ENCODE measurements around the gene TSR3. TPM values are rescaled to one million over a fixed set of nuclear protein-coding genes. Genes with fewer than 3 reads are reported as not detected.

The TSR3 gene
- polyA plus RNA-seq, 3 donors = 23.2 to 73.1 (median 48.2) TPM

GRCh38 chr16:1381612-1382406, 30.1 kb upstream of the TSR3 start:
- Mint-ChIP-seq H3K9me3 (no peaks in the 10 kb centered on the region), H3K27ac (no peak overlapping the region), H3K4me1 (peaks cover 17% of the 10 kb centered on the region), H3K4me3 (no peak overlapping the region), H3K27me3 (ENCODE audit: low read depth in 3 of 3) (peaks cover 1 to 3% (median 2%) of the 10 kb centered on the region in 3 donors), H3K36me3 (peaks cover 40 to 77% of the 10 kb centered on the region in 2 donors)
- H2AFZ ChIP-seq (ENCODE audit: insufficient read depth, low read depth, low read length, poor library complexity, severe bottlenecking) = no peak overlapping the region
- no peak overlapping the region for H3K9ac ChIP-seq (ENCODE audit: insufficient read depth, low read length, poor library complexity, severe bottlenecking)
- no peak overlapping the region for H3K4me2 ChIP-seq (replicated peaks; ENCODE audit: extremely low read depth, low read length, poor library complexity, severe bottlenecking)
- 83% methylated on average over 7 of the region's 9 CpGs for WGBS (ENCODE audit: insufficient coverage)
- DNase-seq = no peak
- H3K4me1 ChIP-seq (ENCODE audit: control insufficient read depth in 1 of 2, insufficient read depth in 2 of 2, low read length in 2 of 2) = peaks cover 12 to 22% of the 10 kb centered on the region in 2 donors
- peaks cover 12% of the 10 kb centered on the region for H3K79me2 ChIP-seq (ENCODE audit: insufficient read depth, low read length)
- H3K27me3 ChIP-seq (ENCODE audit: control insufficient read depth in 2 of 2, insufficient read depth in 2 of 2, low read length in 2 of 2) = no peaks in the 10 kb centered on the region
- no peak overlapping the region for H3K4me3 ChIP-seq (replicated peaks in 1 of 3; ENCODE audit: low read depth in 2 of 3, low read length in 3 of 3)
- no peak overlapping the region for H3K27ac ChIP-seq (ENCODE audit: low read depth in 1 of 2, low read length in 2 of 2)
- TF ChIP-seq CTCF (IDR thresholded peaks at IDR 0.05) = no peak
- intact Hi-C loops (cut with micrococcal nuclease) = no loop called here
- H4K20me1 ChIP-seq (ENCODE audit: insufficient read depth, low read length) = peaks cover 88% of the 10 kb centered on the region
- peaks cover 40 to 53% of the 10 kb centered on the region in 2 donors for H3K36me3 ChIP-seq (replicated peaks in 1 of 2; ENCODE audit: control insufficient read depth in 1 of 2, insufficient read depth in 2 of 2, low read length in 2 of 2)
- H3K9me3 ChIP-seq (replicated peaks in 1 of 2; ENCODE audit: control insufficient read depth in 1 of 2, insufficient read depth in 1 of 2, low read length in 2 of 2) = no peaks in the 10 kb centered on the region

- no peak overlapping the region for H2AFZ ChIP-seq (ENCODE audit: insufficient read depth, low read depth, low read length, poor library complexity, severe bottlenecking)
These were observed 28.5 kb upstream of the TSR3 start for GRCh38 chr16:1380195-1380594.

More at GRCh38 chr16:1380195-1380594, 28.5 kb upstream of the TSR3 start:
- Histone ChIP-seq H3K4me1 (ENCODE audit: control insufficient read depth in 1 of 2, insufficient read depth in 2 of 2, low read length in 2 of 2) (peaks cover 12 to 22% of the 10 kb centered on the region in 2 donors), H3K36me3 (replicated peaks in 1 of 2; ENCODE audit: control insufficient read depth in 1 of 2, insufficient read depth in 2 of 2, low read length in 2 of 2) (peaks cover 45 to 61% of the 10 kb centered on the region in 2 donors), H4K20me1 (ENCODE audit: insufficient read depth, low read length) (peaks cover 90% of the 10 kb centered on the region), H3K27ac (ENCODE audit: low read depth in 1 of 2, low read length in 2 of 2) (no peak overlapping the region), H3K4me3 (replicated peaks in 1 of 3; ENCODE audit: low read depth in 2 of 3, low read length in 3 of 3) (peak overlapping the region in 1 of 3 experiments; percentile 44), H3K4me2 (replicated peaks; ENCODE audit: extremely low read depth, low read length, poor library complexity, severe bottlenecking) (peak overlapping the region; percentile 91), H3K9me3 (replicated peaks in 1 of 2; ENCODE audit: control insufficient read depth in 1 of 2, insufficient read depth in 1 of 2, low read length in 2 of 2) (no peaks in the 10 kb centered on the region), H3K79me2 (ENCODE audit: insufficient read depth, low read length) (peaks cover 12% of the 10 kb centered on the region), H3K27me3 (ENCODE audit: control insufficient read depth in 2 of 2, insufficient read depth in 2 of 2, low read length in 2 of 2) (no peaks in the 10 kb centered on the region), H3K9ac (ENCODE audit: insufficient read depth, low read length, poor library complexity, severe bottlenecking) (no peak overlapping the region)
- intact Hi-C loops (cut with micrococcal nuclease) = no loop called here
- Mint-ChIP-seq H3K36me3 (peaks cover 45 to 85% of the 10 kb centered on the region in 2 donors), H3K4me3 (peak overlapping the region; percentile 67 to 75), H3K9me3 (no peaks in the 10 kb centered on the region), H3K27me3 (ENCODE audit: low read depth in 3 of 3) (peaks cover 1 to 3% (median 2%) of the 10 kb centered on the region in 3 donors), H3K27ac (peak overlapping the region in 4 of 7 donors; percentile 20 to 72 (median 54)), H3K4me1 (peaks cover 17% of the 10 kb centered on the region)
- no peak for TF ChIP-seq CTCF (IDR thresholded peaks at IDR 0.05)
- no peak for DNase-seq
- WGBS (ENCODE audit: insufficient coverage) = 100% methylated on average over 7 of the region's 10 CpGs

All from CD14-positive monocyte (primary cell).